MM.1S (cell line): Measurements from ENCODE around the gene DLL4.

Experiments
- DNase-seq: peaks from one replicate; pipeline ENCODE4 v3.0.0-alpha.2; 2015
- H2AFZ ChIP-seq: fragments of 300-600 bp; sonication (generic); 2 replicates; pipeline ENCODE4 v1.6.0; 2016; ENCODE audit warnings: antibody characterized with exemption, low read length
- H3F3A ChIP-seq: fragments of 300-600 bp; sonication (generic); 2 replicates; pipeline ENCODE4 v1.6.1; 2016; ENCODE audit warnings: mild to moderate bottlenecking, antibody characterized with exemption, low read length, moderate library complexity, mixed read lengths; ENCODE audit not compliant: insufficient read depth
- H3K27ac ChIP-seq: fragments of 300-600 bp; sonication (generic); 2 replicates; pipeline ENCODE4 v1.5.1; 2016; ENCODE audit warnings: mild to moderate bottlenecking, low read length
- H3K27me3 ChIP-seq: fragments of 300-600 bp; sonication (generic); replicated peaks from 2 replicates; pipeline ENCODE4 v1.6.0; 2016; ENCODE audit warnings: low read length; ENCODE audit not compliant: insufficient read depth
- H3K36me3 ChIP-seq: fragments of 300-600 bp; sonication (generic); replicated peaks from 2 replicates; pipeline ENCODE4 v1.6.1; 2016; ENCODE audit warnings: mild to moderate bottlenecking, low read length, mixed read lengths; ENCODE audit not compliant: insufficient read depth
- H3K4me1 ChIP-seq: fragments of 300-600 bp; sonication (generic); 2 replicates; pipeline ENCODE4 v1.6.1; 2016; ENCODE audit warnings: low read length, mixed read lengths
- H3K4me2 ChIP-seq: fragments of 300-600 bp; sonication (generic); 2 replicates; pipeline ENCODE4 v1.6.0; 2016; ENCODE audit warnings: low read depth, low read length
- H3K4me3 ChIP-seq: fragments of 300-600 bp; sonication (generic); 2 replicates; pipeline ENCODE4 v1.5.1; 2016; ENCODE audit warnings: low read length, mixed read lengths
- H3K79me2 ChIP-seq: fragments of 300-600 bp; sonication (generic); 2 replicates; pipeline ENCODE4 v1.6.1; 2016; ENCODE audit warnings: mixed run types, low read length, mixed read lengths
- H3K9ac ChIP-seq: fragments of 300-600 bp; sonication (generic); 2 replicates; pipeline ENCODE4 v1.6.1; 2016; ENCODE audit warnings: low read length, mixed read lengths
- H3K9me2 ChIP-seq: fragments of 300-600 bp; sonication (generic); replicated peaks from 2 replicates; pipeline ENCODE4 v1.6.1; 2016; ENCODE audit warnings: mild to moderate bottlenecking, low read length, mixed read lengths; ENCODE audit not compliant: insufficient read depth
- H3K9me3 ChIP-seq: fragments of 300-600 bp; sonication (generic); replicated peaks from 2 replicates; pipeline ENCODE4 v1.6.1; 2016; ENCODE audit warnings: mild to moderate bottlenecking, low read length, mixed read lengths; ENCODE audit not compliant: insufficient read depth
- H4K20me1 ChIP-seq: fragments of 300-600 bp; sonication (generic); 2 replicates; pipeline ENCODE4 v1.6.1; 2016; ENCODE audit warnings: mild to moderate bottlenecking, low read length, moderate library complexity, mixed read lengths; ENCODE audit not compliant: insufficient read depth
- EZH2 ChIP-seq: fragments of 300-600 bp; sonication (generic); optimal IDR thresholded peaks from 2 replicates; pipeline ENCODE3; 2017; ENCODE audit warnings: low read depth, mild to moderate bottlenecking, antibody characterized with exemption, low read length, mixed read lengths
- EZH2phosphoT487 ChIP-seq: fragments of 300-600 bp; sonication (generic); IDR thresholded peaks from 2 replicates; pipeline ENCODE4 v1.6.1; 2018; ENCODE audit warnings: antibody characterized with exemption, low read length
- TF ChIP-seq, protein P1 (sequence below): fragments of 300-600 bp; sonication (generic); IDR thresholded peaks from 2 replicates; pipeline ENCODE4 v1.5.1; 2016; ENCODE audit warnings: antibody characterized with exemption, low read length, mixed read lengths

Gene DLL4

DNA sequence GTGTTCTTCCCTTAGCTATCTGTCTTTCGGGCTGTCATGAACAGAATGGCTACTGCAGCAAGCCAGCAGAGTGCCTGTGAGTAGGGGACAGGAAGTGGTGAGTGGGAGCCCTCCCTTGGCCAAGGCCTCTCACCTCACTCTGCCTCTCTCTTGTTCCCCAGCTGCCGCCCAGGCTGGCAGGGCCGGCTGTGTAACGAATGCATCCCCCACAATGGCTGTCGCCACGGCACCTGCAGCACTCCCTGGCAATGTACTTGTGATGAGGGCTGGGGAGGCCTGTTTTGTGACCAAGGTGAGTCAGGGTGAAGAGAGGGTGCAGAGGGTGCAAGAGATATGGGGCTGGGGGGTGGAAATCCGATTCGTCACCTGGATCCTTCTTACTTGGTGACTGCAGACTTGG is 3.0 kb downstream of the DLL4 start:
- DNase-seq: no peak
- Histone ChIP-seq H3K79me2 (no peaks in the 10 kb centered on the region), H3K27ac (no peak overlapping the region), H3K9ac (no peak overlapping the region), H3K9me2 (no peaks in the 10 kb centered on the region), H3K4me3 (no peak overlapping the region), H3K4me2 (no peak overlapping the region), H4K20me1 (no peaks in the 10 kb centered on the region), H3K36me3 (no peaks in the 10 kb centered on the region), H3K27me3 (peaks cover 31% of the 10 kb centered on the region), H3K4me1 (0 out of 2 replicates have a peak, but pooled peaks cover 10% of the 10 kb centered on the region), H3K9me3 (no peaks in the 10 kb centered on the region), H2AFZ (no peak overlapping the region), H3F3A (peaks cover 8% of the 10 kb centered on the region)
- TF ChIP-seq EZH2 (no peak), EZH2phosphoT487 (no peak)
- TF ChIP-seq, protein P1, sequence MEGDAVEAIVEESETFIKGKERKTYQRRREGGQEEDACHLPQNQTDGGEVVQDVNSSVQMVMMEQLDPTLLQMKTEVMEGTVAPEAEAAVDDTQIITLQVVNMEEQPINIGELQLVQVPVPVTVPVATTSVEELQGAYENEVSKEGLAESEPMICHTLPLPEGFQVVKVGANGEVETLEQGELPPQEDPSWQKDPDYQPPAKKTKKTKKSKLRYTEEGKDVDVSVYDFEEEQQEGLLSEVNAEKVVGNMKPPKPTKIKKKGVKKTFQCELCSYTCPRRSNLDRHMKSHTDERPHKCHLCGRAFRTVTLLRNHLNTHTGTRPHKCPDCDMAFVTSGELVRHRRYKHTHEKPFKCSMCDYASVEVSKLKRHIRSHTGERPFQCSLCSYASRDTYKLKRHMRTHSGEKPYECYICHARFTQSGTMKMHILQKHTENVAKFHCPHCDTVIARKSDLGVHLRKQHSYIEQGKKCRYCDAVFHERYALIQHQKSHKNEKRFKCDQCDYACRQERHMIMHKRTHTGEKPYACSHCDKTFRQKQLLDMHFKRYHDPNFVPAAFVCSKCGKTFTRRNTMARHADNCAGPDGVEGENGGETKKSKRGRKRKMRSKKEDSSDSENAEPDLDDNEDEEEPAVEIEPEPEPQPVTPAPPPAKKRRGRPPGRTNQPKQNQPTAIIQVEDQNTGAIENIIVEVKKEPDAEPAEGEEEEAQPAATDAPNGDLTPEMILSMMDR: no peak

DNA sequence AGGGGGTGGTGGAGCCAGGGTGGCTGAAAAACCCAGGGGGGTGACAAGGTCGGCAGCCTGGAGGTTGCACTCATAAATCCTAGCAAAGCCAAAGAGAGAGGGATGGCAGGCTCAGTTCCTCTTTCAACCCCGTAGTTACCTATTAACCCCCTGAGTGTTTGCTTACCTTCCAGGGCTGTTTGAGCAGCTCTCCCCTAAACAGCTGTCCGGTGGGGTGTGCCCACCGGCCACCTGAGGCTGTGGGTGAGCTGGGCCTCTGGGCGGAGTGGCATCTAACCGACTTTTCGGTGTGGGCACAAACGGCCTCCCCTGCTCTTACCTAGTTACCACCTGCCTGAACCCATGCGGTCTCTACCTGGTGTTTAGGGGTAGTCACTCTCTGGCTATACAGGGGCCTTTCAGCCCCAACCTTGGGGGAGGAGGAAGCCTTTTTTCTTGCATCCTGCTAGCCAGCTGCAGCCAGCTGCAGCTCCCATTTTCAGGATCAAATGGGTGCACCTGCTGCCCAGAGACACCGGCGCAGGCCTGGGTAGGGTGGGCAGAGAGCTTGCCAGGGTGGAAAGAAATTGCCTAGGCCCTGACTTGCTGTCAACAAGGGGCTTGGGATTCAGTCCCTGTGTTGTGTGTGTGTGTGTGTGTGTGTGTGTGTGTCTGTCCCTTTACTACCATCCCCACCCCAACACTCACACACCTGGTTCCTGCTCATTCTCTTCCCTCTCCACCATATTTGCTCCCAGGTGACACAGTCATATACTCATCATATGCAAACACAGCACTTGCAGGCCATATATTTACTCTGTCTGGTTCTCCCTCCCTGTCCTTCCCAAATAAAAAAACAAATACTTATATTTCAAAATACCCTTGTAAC is 3.7 kb downstream of the DLL4 start:
- no peak for DNase-seq
- no peaks in the 10 kb centered on the region for H3K9me2 ChIP-seq

DNA sequence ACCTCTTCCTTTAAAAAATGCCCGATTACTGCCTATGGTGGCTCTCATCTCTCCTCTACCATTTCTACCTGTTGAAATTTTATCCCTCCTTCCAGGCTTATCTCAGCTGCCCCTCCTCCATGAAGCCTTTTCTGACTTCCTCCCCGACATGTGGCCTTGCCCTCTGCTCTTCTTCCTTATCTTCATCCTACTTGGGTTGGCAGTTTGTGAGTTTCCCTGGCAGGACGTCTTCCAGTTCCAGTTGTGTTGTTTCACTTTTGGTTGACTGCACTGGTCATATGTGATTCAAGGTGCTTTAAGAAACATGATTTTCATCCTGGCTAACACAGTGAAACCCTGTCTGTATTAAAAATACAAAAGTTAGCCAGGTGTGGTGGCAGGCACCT is 4.4 kb downstream of the DLL4 start:
- Histone ChIP-seq H4K20me1 (no peaks in the 10 kb centered on the region), H3K9me2 (no peaks in the 10 kb centered on the region), H3K36me3 (no peaks in the 10 kb centered on the region), H2AFZ (0 out of 2 replicates have a peak overlapping the region, but pooled peaks have one; percentile 30), H3K4me3 (no peak overlapping the region), H3K27ac (no peak overlapping the region), H3K79me2 (no peaks in the 10 kb centered on the region), H3K4me2 (no peak overlapping the region), H3K9ac (no peak overlapping the region), H3K27me3 (peaks cover 18% of the 10 kb centered on the region), H3K9me3 (no peaks in the 10 kb centered on the region), H3K4me1 (0 out of 2 replicates have a peak, but pooled peaks cover 10% of the 10 kb centered on the region), H3F3A (peaks cover 6% of the 10 kb centered on the region)
- TF ChIP-seq EZH2 (no peak), EZH2phosphoT487 (no peak)
- TF ChIP-seq, protein P1: no peak
- no peak for DNase-seq

More for the DNA sequence above, 3.7 kb downstream of the DLL4 start:
- Histone ChIP-seq H3K36me3 (no peaks in the 10 kb centered on the region), H4K20me1 (no peaks in the 10 kb centered on the region), H3K4me1 (0 out of 2 replicates have a peak, but pooled peaks cover 10% of the 10 kb centered on the region), H3K4me2 (no peak overlapping the region), H3K9ac (no peak overlapping the region), H3F3A (peaks cover 8% of the 10 kb centered on the region), H3K27ac (no peak overlapping the region), H3K79me2 (no peaks in the 10 kb centered on the region), H3K4me3 (no peak overlapping the region), H2AFZ (no peak overlapping the region), H3K27me3 (peaks cover 24% of the 10 kb centered on the region), H3K9me3 (no peaks in the 10 kb centered on the region)
- no peak for TF ChIP-seq EZH2
- TF ChIP-seq EZH2phosphoT487: no peak
- TF ChIP-seq, protein P1: no peak
